H1 (cell line): Measurements from ENCODE around the gene TINAG.
A peak's percentile ranks its signal among the peaks of the same experiment; 100 is the strongest.

Experiments used
- CHD2 ChIP-seq: IDR thresholded peaks from 2 replicates; pipeline ENCODE4 v1.6.1; 2012; ENCODE audit warnings: low read length, improper control_type of control experiment
- GABPA ChIP-seq: IDR thresholded peaks from 2 replicates; pipeline ENCODE4 v1.6.1; 2011; ENCODE audit warnings: mild to moderate bottlenecking, low read length, moderate library complexity, borderline replicate concordance; ENCODE audit not compliant: insufficient read depth
- POLR2A ChIP-seq, 2 experiments: IDR thresholded peaks; 1 replicate in 1 of 2; 2 replicates in 1 of 2; pipeline ENCODE4 v1.6.1; 2011; ENCODE audit warnings: low read depth in 2 of 2, low read length in 2 of 2, mild to moderate bottlenecking in 2 of 2; ENCODE audit errors: control extremely low read depth in 1 of 2
- POLR2AphosphoS5 ChIP-seq: IDR thresholded peaks from 2 replicates; pipeline ENCODE4 v1.6.1; 2011; ENCODE audit warnings: low read depth, low read length
- RAD21 ChIP-seq, 2 experiments: IDR thresholded peaks in 1 of 2; conservative IDR thresholded peaks in 1 of 2; 2 replicates each; pipeline ENCODE4 v1.6.1; 2011; ENCODE audit warnings: low read depth in 2 of 2, low read length in 2 of 2, improper control_type of control experiment in 1 of 2, inconsistent platforms in 1 of 2, mild to moderate bottlenecking in 1 of 2, moderate library complexity in 1 of 2
- RFX5 ChIP-seq: IDR thresholded peaks from 2 replicates; pipeline ENCODE4 v1.6.1; 2011; ENCODE audit warnings: low read depth, low read length, improper control_type of control experiment, borderline replicate concordance
- TF ChIP-seq, protein P1 (sequence below): IDR thresholded peaks from 2 replicates; pipeline ENCODE4 v1.6.1; 2011; ENCODE audit warnings: low read depth, mild to moderate bottlenecking, low read length; ENCODE audit not compliant: insufficient read depth
- TF ChIP-seq, protein P2 (sequence below), 3 experiments: IDR thresholded peaks; 1 replicate in 2 of 3; 2 replicates in 1 of 3; pipeline versions ENCODE4 v1.5.1 to v1.6.1; 2011; ENCODE audit warnings: low read length in 3 of 3, mild to moderate bottlenecking in 3 of 3, inconsistent platforms in 2 of 3, low read depth in 1 of 3, moderate library complexity in 1 of 3; ENCODE audit not compliant: insufficient read depth in 1 of 3; ENCODE audit errors: control extremely low read depth in 1 of 3
- TF ChIP-seq, protein P3 (sequence below): IDR thresholded peaks from 2 replicates; pipeline ENCODE4 v1.6.1; 2012; ENCODE audit warnings: inconsistent platforms

DNA sequence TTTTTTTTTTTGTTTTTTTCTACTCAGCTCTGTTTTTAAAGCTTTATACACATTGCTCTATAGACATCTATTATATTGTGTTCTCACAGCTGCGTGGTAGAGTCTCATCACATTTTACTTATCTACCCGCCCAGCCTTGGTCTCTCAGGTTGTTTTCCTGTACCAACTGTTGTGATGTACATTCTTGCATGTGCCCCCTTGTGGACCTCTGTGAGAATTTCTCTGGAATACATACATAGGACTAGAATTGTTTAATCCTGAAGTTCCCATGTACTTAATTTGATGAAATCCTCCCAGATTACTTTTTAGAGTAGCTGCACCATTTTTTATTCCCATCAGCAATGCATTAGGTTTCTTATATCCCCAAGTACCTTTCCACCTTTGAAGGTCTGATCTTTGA lies 40.4 kb upstream of the TINAG start:
- TF ChIP-seq, protein P1, sequence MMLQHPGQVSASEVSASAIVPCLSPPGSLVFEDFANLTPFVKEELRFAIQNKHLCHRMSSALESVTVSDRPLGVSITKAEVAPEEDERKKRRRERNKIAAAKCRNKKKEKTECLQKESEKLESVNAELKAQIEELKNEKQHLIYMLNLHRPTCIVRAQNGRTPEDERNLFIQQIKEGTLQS: no peak
- TF ChIP-seq, protein P2, sequence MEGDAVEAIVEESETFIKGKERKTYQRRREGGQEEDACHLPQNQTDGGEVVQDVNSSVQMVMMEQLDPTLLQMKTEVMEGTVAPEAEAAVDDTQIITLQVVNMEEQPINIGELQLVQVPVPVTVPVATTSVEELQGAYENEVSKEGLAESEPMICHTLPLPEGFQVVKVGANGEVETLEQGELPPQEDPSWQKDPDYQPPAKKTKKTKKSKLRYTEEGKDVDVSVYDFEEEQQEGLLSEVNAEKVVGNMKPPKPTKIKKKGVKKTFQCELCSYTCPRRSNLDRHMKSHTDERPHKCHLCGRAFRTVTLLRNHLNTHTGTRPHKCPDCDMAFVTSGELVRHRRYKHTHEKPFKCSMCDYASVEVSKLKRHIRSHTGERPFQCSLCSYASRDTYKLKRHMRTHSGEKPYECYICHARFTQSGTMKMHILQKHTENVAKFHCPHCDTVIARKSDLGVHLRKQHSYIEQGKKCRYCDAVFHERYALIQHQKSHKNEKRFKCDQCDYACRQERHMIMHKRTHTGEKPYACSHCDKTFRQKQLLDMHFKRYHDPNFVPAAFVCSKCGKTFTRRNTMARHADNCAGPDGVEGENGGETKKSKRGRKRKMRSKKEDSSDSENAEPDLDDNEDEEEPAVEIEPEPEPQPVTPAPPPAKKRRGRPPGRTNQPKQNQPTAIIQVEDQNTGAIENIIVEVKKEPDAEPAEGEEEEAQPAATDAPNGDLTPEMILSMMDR (IDR thresholded peaks at IDR 0.05; ENCODE audit: control extremely low read depth in 1 of 3, insufficient read depth in 1 of 3, low read depth in 1 of 3, low read length in 3 of 3): peak in 2 of 3 experiments; percentile 38 to 46; a peak in 3 of 4 replicates
- no peak for TF ChIP-seq RFX5
- peak; percentile 50 to 63 for TF ChIP-seq RAD21 (IDR thresholded peaks at IDR 0.05 in 1 of 2, conservative IDR thresholded peaks at IDR 0.05 in 1 of 2; ENCODE audit: low read depth in 2 of 2, low read length in 2 of 2)
- no peak for TF ChIP-seq POLR2A (IDR thresholded peaks at IDR 0.05; ENCODE audit: control extremely low read depth in 1 of 2, low read depth in 2 of 2, low read length in 2 of 2)
- no peak for TF ChIP-seq POLR2AphosphoS5
- TF ChIP-seq, protein P3, sequence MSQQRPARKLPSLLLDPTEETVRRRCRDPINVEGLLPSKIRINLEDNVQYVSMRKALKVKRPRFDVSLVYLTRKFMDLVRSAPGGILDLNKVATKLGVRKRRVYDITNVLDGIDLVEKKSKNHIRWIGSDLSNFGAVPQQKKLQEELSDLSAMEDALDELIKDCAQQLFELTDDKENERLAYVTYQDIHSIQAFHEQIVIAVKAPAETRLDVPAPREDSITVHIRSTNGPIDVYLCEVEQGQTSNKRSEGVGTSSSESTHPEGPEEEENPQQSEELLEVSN: no peak
- TF ChIP-seq CHD2: no peak
- TF ChIP-seq GABPA: no peak
